HepG2 (cell line): ENCODE results near the gene ENHO. TPM values are rescaled to one million over a fixed set of nuclear protein-coding genes. Genes with fewer than 3 reads are reported as not detected.
A peak's percentile ranks its signal among the peaks of the same experiment; 100 is the strongest.

ENCODE experiments used
- ATAC-seq: fragments of 200-7000 bp; cut with Tn5 transposase; 3 replicates; pipeline ENCODE4 v1.9.1; 2020; ENCODE audit warnings: mild to moderate bottlenecking, moderate library complexity
- BruUV-seq: library from RNA; stranded (reverse); fragments of 400-500 nt; replicated peaks from 2 replicates; lab custom pipeline; 2021; lab: Mats Ljungman, UMichigan
- CTCF ChIA-PET: fragments of 300-600 bp; formaldehyde crosslinking; extraction: SDS; loops from one replicate; lab custom pipeline; 2021; ENCODE audit warnings: low total read pairs, inconsistent platforms, low intra/inter-chr PET ratio; lab: Yijun Ruan, JAX
- POLR2A ChIA-PET: fragments of 350-600 bp; sonication (Branson Sonifier 250); formaldehyde crosslinking; loops from one replicate; lab custom pipeline; 2020; ENCODE audit warnings: antibody characterized with exemption, inconsistent platforms; lab: Yijun Ruan, JAX
- DNase-seq: peaks from one replicate; pipeline ENCODE4 v3.0.0-alpha.2; 2015; ENCODE audit warnings: low spot score
- FAIRE-seq: peaks from 3 replicates; lab custom pipeline; 2011; peaks lifted over from hg19 to GRCh38; lab: Jason Lieb, UNC
- H2AFZ ChIP-seq: one replicate; pipeline ENCODE4 v1.6.1; 2011; ENCODE audit warnings: low read length, inconsistent platforms
- H3K27ac ChIP-seq: fragments of 300-600 bp; 3 replicates; pipeline ENCODE4 v1.8.0; 2011; ENCODE audit warnings: mixed run types, mild to moderate bottlenecking, mixed read lengths, low read length, inconsistent platforms; ENCODE audit not compliant: insufficient read depth; ENCODE audit errors: extremely low read length
- H3K27me3 ChIP-seq, 2 experiments: fragments of 200-600 bp in 1 of 2; 2 replicates in 1 of 2; 3 replicates in 1 of 2; pipeline versions ENCODE4 v1.6.0 to v1.8.0; 2011; ENCODE audit warnings: low read length in 2 of 2, mild to moderate bottlenecking in 2 of 2, moderate library complexity in 2 of 2, inconsistent platforms in 1 of 2; ENCODE audit not compliant: insufficient read depth in 2 of 2, control insufficient read depth in 1 of 2
- H3K36me3 ChIP-seq, 2 experiments: fragments of 200-600 bp in 1 of 2; replicated peaks in 1 of 2; 2 replicates in 1 of 2; 3 replicates in 1 of 2; pipeline versions ENCODE4 v1.5.1 to v1.8.0; 2011; ENCODE audit warnings: low read length in 2 of 2, inconsistent platforms in 1 of 2; ENCODE audit not compliant: insufficient read depth in 2 of 2, control insufficient read depth in 1 of 2
- H3K4me1 ChIP-seq: 2 replicates; pipeline ENCODE4 v1.5.1; 2012; ENCODE audit warnings: low read length, inconsistent platforms; ENCODE audit not compliant: insufficient read depth
- H3K4me2 ChIP-seq: 2 replicates; pipeline ENCODE4 v1.6.0; 2011; ENCODE audit warnings: low read depth, low read length, inconsistent platforms
- H3K4me3 ChIP-seq, 3 experiments: fragments of 200-600 bp in 1 of 3; sonication (generic), shearing (Covaris generic) in 1 of 3; replicated peaks in 1 of 3; 2 replicates each; pipeline ENCODE4 v1.5.1; 2011 to 2016; ENCODE audit warnings: low read length in 3 of 3, inconsistent platforms in 2 of 3, low read depth in 2 of 3, mild to moderate bottlenecking in 2 of 3, control low read depth in 1 of 3, mixed read lengths in 1 of 3; ENCODE audit not compliant: insufficient read depth in 1 of 3
- H3K79me2 ChIP-seq: one replicate; pipeline ENCODE4 v1.6.1; 2011; ENCODE audit warnings: low read length, inconsistent platforms; ENCODE audit not compliant: insufficient read depth
- H3K9ac ChIP-seq: 2 replicates; pipeline ENCODE4 v1.6.0; 2011; ENCODE audit warnings: mild to moderate bottlenecking, low read depth, low read length, inconsistent platforms; ENCODE audit not compliant: insufficient read depth
- H3K9me3 ChIP-seq: 2 replicates; pipeline ENCODE4 v1.5.1; 2012; ENCODE audit warnings: mild to moderate bottlenecking, low read length
- H4K20me1 ChIP-seq: 2 replicates; pipeline ENCODE4 v1.6.0; 2011; ENCODE audit warnings: inconsistent platforms, mild to moderate bottlenecking, low read length, moderate library complexity; ENCODE audit not compliant: insufficient read depth
- ARID5B ChIP-seq: IDR thresholded peaks from 2 replicates; pipeline ENCODE4 v1.4.0; 2020; ENCODE audit warnings: mild to moderate bottlenecking, missing genetic modification reagents
- HMG20A ChIP-seq: IDR thresholded peaks from 2 replicates; pipeline ENCODE4 v1.6.1; 2016; ENCODE audit warnings: borderline replicate concordance
- HMGXB3 ChIP-seq: sonication (generic); formaldehyde crosslinking; IDR thresholded peaks from 2 replicates; pipeline ENCODE4 v1.4.0; 2020; ENCODE audit warnings: missing genetic modification reagents, borderline replicate concordance
- KLF16 ChIP-seq, 2 experiments: sonication (generic) in 1 of 2; formaldehyde crosslinking in 1 of 2; IDR thresholded peaks; 2 replicates each; pipeline versions ENCODE4 v1.6.1 to v1.8.0; 2016 to 2023; ENCODE audit warnings: missing genetic modification reagents in 2 of 2, missing compliant biosample characterization in 1 of 2
- TFE3 ChIP-seq: IDR thresholded peaks from 2 replicates; pipeline ENCODE4 v1.6.1; 2016
- THRA ChIP-seq: sonication (generic); formaldehyde crosslinking; IDR thresholded peaks from 2 replicates; pipeline ENCODE4 v1.4.0; 2020; ENCODE audit warnings: missing genetic modification reagents, borderline replicate concordance
- WIZ ChIP-seq: sonication (generic); formaldehyde crosslinking; IDR thresholded peaks from 2 replicates; pipeline ENCODE4 v1.5.1; 2020; ENCODE audit warnings: mild to moderate bottlenecking, missing genetic modification reagents
- ZNF580 ChIP-seq: IDR thresholded peaks from 2 replicates; pipeline ENCODE4 v1.6.1; 2016; ENCODE audit warnings: low read depth, borderline replicate concordance
- ZNF678 ChIP-seq: sonication (generic); formaldehyde crosslinking; IDR thresholded peaks from 2 replicates; pipeline ENCODE4 v1.4.0; 2020; ENCODE audit warnings: mild to moderate bottlenecking, missing genetic modification reagents
- ZNF792 ChIP-seq: IDR thresholded peaks from 2 replicates; pipeline ENCODE4 v1.6.1; 2016
- ZNF878 ChIP-seq: sonication (generic); formaldehyde crosslinking; IDR thresholded peaks from 2 replicates; pipeline ENCODE4 v1.8.1; 2023; ENCODE audit warnings: mild to moderate bottlenecking, missing genetic modification reagents, moderate library complexity
- ZNF883 ChIP-seq: sonication (generic); formaldehyde crosslinking; IDR thresholded peaks from 2 replicates; pipeline ENCODE4 v1.5.1; 2020; ENCODE audit warnings: mild to moderate bottlenecking, missing genetic modification reagents; ENCODE audit errors: not compliant biosample characterization
- WGBS: methylation state at CpG from one replicate; pipeline ENCODE4 v1.1.6; 2017; ENCODE audit warnings: low lambda C conversion rate; 5-methylcytosine and 5-hydroxymethylcytosine counted together
- in situ Hi-C: cut with HindIII; loops from 2 replicates; pipeline ENCODE4 v1.10.0; 2017; ENCODE audit warnings: low pct_unique_long_range_greater_than_20kb; ENCODE audit not compliant: extremely low pct_ligation_motif_present
- intact Hi-C: fragments of 100-400 bp; cut with micrococcal nuclease; formaldehyde crosslinking; loops from one replicate; pipeline ENCODE4 v1.10.0; 2022; ENCODE audit not compliant: unreplicated experiment
- polyA plus RNA-seq, 8 experiments: library from polyadenylated mRNA; depleted of rRNA in 3 of 8; stranded (reverse) in 7 of 8; unstranded in 1 of 8; fragments of >200 nt; fragmentation: Illumina TruSeq in 4 of 8; extraction: Trizol in 4 of 8; gene quantifications; 2 replicates each; pipeline versions ENCODE4 v1.2.1 to v1.2.3, GENCODE V29; 2011 to 2016; ENCODE audit warnings: low read depth in 4 of 8, missing spikeins in 1 of 8, mixed read lengths in 1 of 8; ENCODE audit not compliant: insufficient read depth in 1 of 8
- total RNA-seq, 5 experiments: library from RNA; depleted of rRNA; stranded (reverse); fragments of >200 nt; fragmentation: Illumina TruSeq; extraction: Trizol; gene quantifications; 2 replicates each; pipeline ENCODE4 v1.2.3, GENCODE V29; 2016; ENCODE audit warnings: low read depth in 1 of 5

ENHO gene
- total and polyA plus RNA-seq, 2 of the 13 experiments (the other 11 are each of a cell fraction or from before 2014, with no cell fraction given) = 0.08 to 0.60 TPM

GRCh38 chr9:34493972-34494535 lies 28.7 kb downstream of the ENHO start:
- FAIRE-seq = no peak
- 42% methylated on average over 6 of the region's 8 CpGs for WGBS
- POLR2A ChIA-PET = no interaction called here
- TF ChIP-seq HMG20A (CRISPR knock-in tag) (0 out of 2 replicates have a peak, but pooled peaks have one; percentile 32), HMGXB3 (CRISPR knock-in tag) (0 out of 2 replicates have a peak, but pooled peaks have one; percentile 49), WIZ (CRISPR knock-in tag) (peak; percentile 86), THRA (CRISPR knock-in tag) (no peak), ZNF878 (CRISPR knock-in tag) (0 out of 2 replicates have a peak, but pooled peaks have one; percentile 48), TFE3 (CRISPR knock-in tag) (peak; percentile 57), ZNF883 (CRISPR knock-in tag) (peak; percentile 29), ARID5B (CRISPR knock-in tag) (peak; percentile 9; the same call in 1 of the 2 replicates), ZNF580 (0 out of 2 replicates have a peak, but pooled peaks have one; percentile 40), ZNF678 (CRISPR knock-in tag) (no peak), KLF16 (CRISPR knock-in tag; IDR thresholded peaks at IDR 0.05) (peak in 1 of 2 experiments; percentile 64; a peak in 1 of 4 replicates), ZNF792 (CRISPR knock-in tag) (0 out of 2 replicates have a peak, but pooled peaks have one; percentile 52)

More at GRCh38 chr9:34493972-34494535, 28.7 kb downstream of the ENHO start:
- CTCF ChIA-PET = no interaction called here
- no peaks in the 10 kb centered on the region for H3K79me2 ChIP-seq
- intact Hi-C loops = no loop called here
- H3K4me1 ChIP-seq = no peaks in the 10 kb centered on the region
- no peak overlapping the region for H3K9ac ChIP-seq
- no peaks in the 10 kb centered on the region for H4K20me1 ChIP-seq
- H3K9me3 ChIP-seq = no peaks in the 10 kb centered on the region
- no peak overlapping the region for H3K4me3 ChIP-seq
- in situ Hi-C loops = no loop called here
- no TSS peak for BruUV-seq
- DNase-seq = no peak
- H3K27me3 ChIP-seq = peaks cover 0 to 3% of the 10 kb centered on the region in 2 experiments; a peak in 1 of 5 replicates
- ATAC-seq = peak; percentile 53
- no peak overlapping the region for H3K4me2 ChIP-seq
- no peak overlapping the region for H2AFZ ChIP-seq
- H3K36me3 ChIP-seq = no peaks in the 10 kb centered on the region
- no peak overlapping the region for H3K27ac ChIP-seq
